Transverse colon (tissue), 4 donors: Measurements from ENCODE around the gene KICS2.

Source experiments
- CTCF ChIP-seq, 5 experiments: fragments of 200-600 bp in 3 of 5; fragments of 450-650 bp in 2 of 5; sonication (generic) in 3 of 5; IDR thresholded peaks; 1 replicate in 2 of 5; 2 replicates in 3 of 5; pipeline ENCODE4 v1.5.1; 2016 to 2017; ENCODE audit warnings: antibody characterized with exemption in 5 of 5, inconsistent platforms in 3 of 5, mild to moderate bottlenecking in 2 of 5, moderate library complexity in 1 of 5
- EP300 ChIP-seq: sonication (generic); formaldehyde crosslinking; IDR thresholded peaks from one replicate; pipeline ENCODE4 v1.6.1; 2017; ENCODE audit warnings: antibody characterized with exemption, low read depth
- POLR2A ChIP-seq: fragments of 450-650 bp; IDR thresholded peaks from one replicate; pipeline ENCODE4 v1.6.1; 2016; ENCODE audit warnings: antibody characterized with exemption, mild to moderate bottlenecking, moderate library complexity
- POLR2AphosphoS5 ChIP-seq, 3 donors: sonication (generic); formaldehyde crosslinking; IDR thresholded peaks; one replicate each; pipeline ENCODE4 v1.6.1; 2016; ENCODE audit warnings: antibody characterized with exemption in 3 of 3

GRCh38 chr12:64173456-64173855 is 48.6 kb downstream of the KICS2 start:
- TF ChIP-seq CTCF (IDR thresholded peaks at IDR 0.05) (no peak), POLR2A (no peak), EP300 (no peak), POLR2AphosphoS5 (IDR thresholded peaks at IDR 0.05) (no peak)
